GM20431 (cell line): ENCODE measurements around the gene KCNT1.

Experiments used
- in situ Hi-C: fragments of 300-500 bp; cut with MseI, MboI; formaldehyde crosslinking; loops from one replicate; pipeline ENCODE4 v1.15.0; 2020; ENCODE audit warnings: low sequenced_read_pairs; ENCODE audit not compliant: unreplicated experiment

Gene KCNT1

DNA sequence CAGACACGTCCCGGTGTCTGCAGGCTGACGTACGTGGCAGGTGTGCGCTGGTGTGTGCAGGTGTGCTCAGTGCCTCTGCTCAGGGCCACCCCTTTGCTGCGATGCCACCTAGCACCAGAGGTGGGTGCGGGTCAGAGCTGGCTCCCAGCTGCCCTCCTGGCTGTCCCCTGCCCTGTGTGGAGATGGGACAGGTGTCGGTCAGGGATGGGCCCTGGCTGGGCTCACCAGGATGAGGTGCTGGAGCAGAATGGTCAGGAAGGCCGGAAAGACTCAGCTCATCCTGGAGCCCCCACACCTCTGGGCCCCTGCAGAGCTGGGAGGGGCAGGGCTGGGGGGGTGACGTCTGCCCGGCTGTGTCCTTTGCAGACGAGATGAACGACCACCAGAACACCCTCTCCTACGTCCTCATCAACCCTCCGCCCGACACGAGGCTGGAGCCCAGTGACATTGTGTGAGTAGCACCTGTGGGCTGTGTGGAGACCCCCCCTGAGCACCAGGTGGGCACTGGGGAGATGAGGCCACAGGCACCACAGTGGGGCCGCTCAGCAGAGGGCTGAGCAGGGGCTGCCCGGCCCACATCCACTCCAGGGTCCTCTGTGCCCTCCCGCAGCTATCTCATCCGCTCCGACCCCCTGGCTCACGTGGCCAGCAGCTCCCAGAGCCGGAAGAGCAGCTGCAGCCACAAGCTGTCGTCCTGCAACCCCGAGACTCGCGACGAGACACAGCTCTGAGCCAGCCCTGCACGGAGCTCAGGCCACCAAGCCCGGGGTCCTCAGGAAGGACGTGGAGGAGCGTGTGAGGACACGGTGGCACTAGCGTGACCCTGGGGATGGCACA lies 89.7 kb downstream of the KCNT1 start:
- in situ Hi-C loops: no loop called here

- in situ Hi-C loops: no loop called here
These were observed 90.5 kb downstream of the KCNT1 start for GRCh38 chr9:135792268-135793128.

DNA sequence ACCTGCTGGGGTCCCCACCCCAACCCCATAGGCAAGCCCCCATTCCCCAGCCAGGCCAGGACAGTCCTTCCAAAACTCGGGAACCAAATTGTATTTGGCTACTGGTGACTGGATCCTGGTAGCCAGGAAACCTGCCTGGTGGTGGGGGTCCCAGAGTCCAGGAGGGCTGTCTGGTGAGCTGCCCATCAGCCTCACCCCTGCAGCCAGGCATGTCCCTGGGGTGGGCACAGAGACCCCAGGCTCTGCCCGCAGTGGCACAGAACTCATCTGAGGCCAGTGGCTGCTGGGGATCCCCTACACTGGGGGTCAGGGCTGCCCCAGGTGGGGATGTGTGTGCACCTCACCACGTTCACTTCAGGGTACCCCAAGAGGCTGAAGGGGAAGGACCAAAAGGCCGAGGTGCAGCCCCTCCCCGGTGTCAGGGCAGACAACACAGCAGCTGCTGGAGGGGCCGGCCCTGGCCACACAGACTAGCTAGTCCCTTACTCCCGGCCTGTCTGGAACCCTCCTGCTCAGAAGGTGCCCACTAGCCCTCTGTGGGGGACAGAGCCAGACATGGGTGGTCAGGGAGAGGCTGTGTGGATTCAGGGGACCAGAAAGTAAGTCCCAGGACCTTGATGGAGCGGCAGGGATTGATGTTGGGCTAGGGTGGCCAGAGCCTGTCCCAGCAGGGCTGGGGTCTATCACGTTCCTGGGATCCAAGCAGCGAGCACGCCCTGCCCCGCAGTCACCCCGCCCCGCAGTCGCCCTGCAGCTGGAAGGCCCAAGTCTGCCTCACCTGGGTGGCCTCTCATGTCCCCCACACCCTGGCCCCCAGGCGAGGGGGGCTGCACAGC lies 91.5 kb downstream of the KCNT1 start:
- in situ Hi-C loops: no loop called here

DNA sequence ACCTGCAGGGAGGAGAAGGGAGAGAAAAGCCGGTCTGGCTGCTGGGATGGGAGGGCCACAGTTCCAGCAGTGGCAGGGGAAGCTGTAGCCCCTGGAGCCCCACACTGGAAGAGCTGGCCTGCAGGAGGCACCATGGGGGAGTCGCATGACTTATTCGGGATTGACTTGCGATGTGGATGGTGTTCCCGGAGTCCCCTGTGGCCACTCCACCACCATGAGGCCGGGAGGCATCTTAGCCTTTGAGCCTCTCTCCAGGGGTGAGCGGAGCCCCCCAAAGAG lies 92.0 kb downstream of the KCNT1 start:
- in situ Hi-C loops: no loop called here

DNA sequence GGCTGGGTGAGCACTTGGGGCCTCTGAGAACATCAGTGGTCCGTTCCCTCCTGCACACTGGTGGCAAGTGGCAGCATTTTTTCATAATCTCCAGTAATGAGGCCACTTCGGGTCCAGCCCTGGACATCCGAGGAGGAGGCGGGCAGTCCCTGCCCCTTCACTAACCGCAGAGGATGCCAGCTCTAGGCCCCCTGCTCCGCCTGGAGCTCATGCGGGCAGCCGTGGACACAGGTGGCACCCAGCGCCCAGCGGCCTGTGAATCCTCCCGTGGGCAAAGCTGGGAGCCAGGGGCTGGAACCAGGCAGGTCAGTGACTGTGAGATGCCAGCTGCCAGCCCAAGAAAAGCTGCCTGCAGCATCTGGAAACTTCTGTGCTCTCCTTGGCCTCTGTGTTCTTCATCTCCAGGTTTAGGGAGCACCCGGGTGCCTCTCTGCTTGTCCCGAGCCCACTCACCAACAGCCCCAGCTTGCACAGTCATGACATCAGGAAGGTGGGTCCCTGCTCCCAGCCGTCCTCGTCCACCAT lies 92.4 kb downstream of the KCNT1 start:
- in situ Hi-C loops: no loop called here

DNA sequence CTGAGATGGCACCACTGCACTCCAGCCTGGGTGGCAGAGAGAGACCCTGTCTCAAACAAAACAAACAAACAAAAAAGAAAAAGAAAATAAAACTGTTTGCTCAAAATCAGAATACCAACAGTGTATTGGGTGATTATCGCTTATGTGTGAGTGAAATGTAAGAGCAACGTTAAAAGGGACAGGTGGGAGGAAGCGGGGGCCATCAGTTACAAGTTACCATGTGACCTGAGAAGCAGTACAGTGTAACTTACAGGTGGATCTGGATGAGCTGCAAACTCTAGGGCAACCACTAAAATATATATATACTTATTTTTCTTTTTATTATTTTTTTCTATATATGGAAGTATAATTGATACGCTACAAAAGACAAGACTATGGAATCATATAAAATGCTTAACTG lies 93.4 kb downstream of the KCNT1 start:
- in situ Hi-C loops: no loop called here

DNA sequence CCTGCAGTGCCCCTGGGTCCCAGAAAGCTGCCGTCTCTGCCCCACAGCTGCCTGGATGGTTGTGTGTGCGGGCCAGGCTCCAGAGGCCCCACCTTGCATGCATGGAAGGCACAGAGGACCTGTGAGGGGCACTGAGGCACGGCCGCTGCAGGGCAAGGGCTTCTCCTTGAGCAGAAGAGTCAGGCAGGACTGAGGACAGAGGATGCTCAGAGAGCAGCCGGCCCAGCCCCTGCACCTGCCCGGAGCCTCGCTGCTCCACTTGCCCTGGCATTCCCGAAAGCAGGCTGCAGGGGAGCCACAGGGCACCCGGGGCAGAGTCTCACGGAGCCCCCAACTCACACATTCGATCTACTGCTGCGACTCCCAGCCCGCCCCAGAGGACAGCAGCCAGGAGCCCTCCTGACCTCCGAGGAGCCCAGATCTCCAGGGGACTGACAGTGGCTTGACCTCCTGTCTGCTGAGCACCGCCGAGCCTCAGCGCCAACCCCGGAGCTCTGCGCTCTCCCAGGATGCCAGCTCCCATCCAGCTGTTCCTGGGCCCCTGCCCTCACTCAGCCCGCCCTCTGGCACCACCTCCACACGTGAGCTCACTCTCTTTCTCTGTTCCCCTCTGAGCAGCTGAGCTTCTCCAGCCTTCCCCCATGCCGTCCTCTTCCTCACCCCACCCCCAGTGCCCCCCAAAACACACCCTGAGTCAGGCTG lies 95.0 kb downstream of the KCNT1 start:
- in situ Hi-C loops: no loop called here

GRCh38 chr9:135797507-135798262 lies 95.7 kb downstream of the KCNT1 start:
- in situ Hi-C loops: no loop called here

DNA sequence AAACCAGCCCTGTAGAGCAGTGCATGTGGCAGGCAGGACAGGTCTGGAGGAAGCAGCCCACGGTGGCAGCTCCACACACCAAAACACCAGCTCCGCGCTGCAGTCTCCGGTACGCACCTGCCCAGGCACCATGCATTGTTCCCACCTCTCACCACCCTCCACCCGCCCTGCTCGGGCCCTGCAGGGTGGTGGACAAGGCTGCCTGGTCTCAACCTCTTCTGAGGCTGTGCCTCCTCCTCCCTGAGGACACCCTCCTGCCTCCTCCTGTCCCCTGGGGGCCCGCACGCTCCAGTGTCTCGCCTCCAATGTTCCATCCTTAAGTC lies 96.2 kb downstream of the KCNT1 start:
- in situ Hi-C loops: no loop called here

GRCh38 chr9:135799261-135799660 lies 97.3 kb downstream of the KCNT1 start:
- in situ Hi-C loops: no loop called here

- in situ Hi-C loops: no loop called here
These were observed 99.1 kb downstream of the KCNT1 start for GRCh38 chr9:135801070-135801469.

DNA sequence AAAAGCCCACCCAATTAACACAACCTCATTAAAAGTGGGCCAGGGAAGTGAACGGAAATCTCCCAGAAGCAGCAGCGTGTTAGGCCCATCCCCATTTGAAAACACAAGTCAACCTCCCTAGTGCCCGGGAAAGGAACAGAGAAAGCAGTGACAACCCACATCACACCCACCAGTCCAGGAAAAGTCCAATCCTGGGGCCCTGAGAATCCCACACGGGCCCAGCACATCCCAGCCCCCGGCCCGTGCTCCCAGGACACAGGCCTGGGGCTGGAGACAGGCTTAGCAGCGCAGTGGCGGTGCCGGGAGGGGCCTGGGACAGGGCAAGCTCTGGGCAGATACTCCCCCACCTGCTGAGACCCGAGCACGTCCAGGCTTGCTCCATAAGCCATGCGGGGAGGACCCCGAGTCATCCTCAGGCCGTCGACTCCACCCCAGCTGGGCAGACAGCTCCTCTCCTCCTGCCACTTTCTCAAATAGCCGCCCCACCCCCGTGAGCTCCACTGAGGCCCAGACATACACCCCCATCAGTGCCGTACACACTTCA lies 101.0 kb downstream of the KCNT1 start:
- in situ Hi-C loops: no loop called here

- in situ Hi-C loops: no loop called here
These were observed 101.5 kb downstream of the KCNT1 start for GRCh38 chr9:135803441-135803840.

DNA sequence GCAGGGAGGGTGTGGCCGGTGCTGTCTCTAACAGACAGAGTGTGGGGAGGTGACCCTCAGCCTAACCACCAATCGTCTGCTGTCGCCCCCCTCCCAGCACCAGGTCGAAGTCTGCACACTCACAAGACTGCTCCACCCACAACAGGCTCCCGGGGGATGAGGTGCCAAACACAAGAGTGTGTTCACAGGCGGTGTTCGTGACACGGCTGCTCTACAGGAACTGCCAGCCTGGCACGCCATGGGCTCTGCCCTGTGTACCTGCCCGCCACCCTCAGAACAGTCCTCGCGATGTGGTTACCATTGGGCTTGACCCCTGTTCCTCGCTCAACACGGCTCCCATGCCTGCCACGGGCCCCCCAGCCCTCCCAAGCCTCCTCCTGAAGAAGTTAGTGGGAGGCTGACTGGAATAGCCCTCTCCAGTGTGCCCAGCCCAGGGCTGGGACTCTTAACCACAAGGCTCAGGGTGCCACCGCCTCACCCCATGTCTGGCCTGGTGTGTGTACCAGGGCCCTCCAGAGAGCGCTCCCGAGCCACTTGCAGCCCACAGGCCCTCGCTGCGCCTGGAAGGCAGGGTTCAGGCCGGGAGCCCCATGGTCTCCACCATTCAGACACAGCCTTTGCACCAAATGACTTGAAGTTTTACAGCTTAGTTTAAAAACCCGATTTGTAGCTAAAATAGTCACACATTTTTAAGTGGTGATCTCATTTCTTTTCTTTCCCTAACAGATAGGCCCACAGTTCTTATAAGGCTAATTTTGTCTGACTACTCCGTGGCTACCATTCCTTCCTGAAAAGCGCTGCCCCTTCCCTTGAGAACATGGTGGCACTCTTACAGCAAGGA lies 102.8 kb downstream of the KCNT1 start:
- in situ Hi-C loops: no loop called here

GRCh38 chr9:135805422-135806022 lies 103.5 kb downstream of the KCNT1 start:
- in situ Hi-C loops: no loop called here

GRCh38 chr9:135809166-135809565 lies 107.2 kb downstream of the KCNT1 start:
- in situ Hi-C loops: no loop called here

DNA sequence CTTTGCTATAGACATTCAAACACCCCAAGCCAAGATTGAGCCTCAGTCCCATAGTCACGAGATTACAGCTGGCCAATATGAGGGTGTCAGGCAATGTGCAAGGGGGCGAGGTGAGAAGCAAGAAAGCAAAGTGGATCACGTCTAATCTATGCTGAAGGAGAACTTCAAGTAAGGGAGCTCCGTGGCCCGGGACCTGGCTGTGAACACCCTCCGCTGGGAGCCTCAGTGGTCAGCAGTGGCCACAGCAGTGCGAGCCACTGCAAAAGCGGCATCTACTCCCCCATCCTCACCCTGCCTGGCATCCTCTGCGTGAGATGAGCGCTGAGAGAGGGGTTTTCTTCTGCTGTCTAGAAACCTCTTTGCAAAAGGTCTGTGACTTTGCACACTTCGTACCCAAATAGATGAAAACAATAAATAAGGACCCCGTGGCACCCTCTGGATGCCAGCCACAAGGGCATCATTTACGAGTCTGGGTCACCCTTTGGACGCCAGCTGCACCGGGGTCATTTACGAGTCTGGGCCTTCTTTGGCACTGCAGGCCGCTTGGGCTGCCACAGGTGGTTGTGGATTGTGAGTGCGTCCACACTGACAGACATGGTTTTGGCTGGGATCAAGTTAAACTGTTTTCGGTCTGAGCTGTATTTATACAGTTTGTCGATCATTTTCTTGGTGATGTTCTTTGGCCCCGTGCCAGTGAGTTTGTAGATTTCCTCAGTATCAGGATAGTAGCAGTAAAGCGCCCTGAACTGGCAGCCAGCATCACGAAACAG lies 109.0 kb downstream of the KCNT1 start:
- in situ Hi-C loops: no loop called here
